MM.1S (cell line): ENCODE data around the gene AMZ1.

Experiments used
- DNase-seq: peaks from one replicate; pipeline ENCODE4 v3.0.0-alpha.2; 2015
- H2AFZ ChIP-seq: fragments of 300-600 bp; sonication (generic); 2 replicates; pipeline ENCODE4 v1.6.0; 2016; ENCODE audit warnings: antibody characterized with exemption, low read length
- H3F3A ChIP-seq: fragments of 300-600 bp; sonication (generic); 2 replicates; pipeline ENCODE4 v1.6.1; 2016; ENCODE audit warnings: mild to moderate bottlenecking, antibody characterized with exemption, low read length, moderate library complexity, mixed read lengths; ENCODE audit not compliant: insufficient read depth
- H3K27ac ChIP-seq: fragments of 300-600 bp; sonication (generic); 2 replicates; pipeline ENCODE4 v1.5.1; 2016; ENCODE audit warnings: mild to moderate bottlenecking, low read length
- H3K27me3 ChIP-seq: fragments of 300-600 bp; sonication (generic); replicated peaks from 2 replicates; pipeline ENCODE4 v1.6.0; 2016; ENCODE audit warnings: low read length; ENCODE audit not compliant: insufficient read depth
- H3K36me3 ChIP-seq: fragments of 300-600 bp; sonication (generic); replicated peaks from 2 replicates; pipeline ENCODE4 v1.6.1; 2016; ENCODE audit warnings: mild to moderate bottlenecking, low read length, mixed read lengths; ENCODE audit not compliant: insufficient read depth
- H3K4me1 ChIP-seq: fragments of 300-600 bp; sonication (generic); 2 replicates; pipeline ENCODE4 v1.6.1; 2016; ENCODE audit warnings: low read length, mixed read lengths
- H3K4me2 ChIP-seq: fragments of 300-600 bp; sonication (generic); 2 replicates; pipeline ENCODE4 v1.6.0; 2016; ENCODE audit warnings: low read depth, low read length
- H3K4me3 ChIP-seq: fragments of 300-600 bp; sonication (generic); 2 replicates; pipeline ENCODE4 v1.5.1; 2016; ENCODE audit warnings: low read length, mixed read lengths
- H3K79me2 ChIP-seq: fragments of 300-600 bp; sonication (generic); 2 replicates; pipeline ENCODE4 v1.6.1; 2016; ENCODE audit warnings: mixed run types, low read length, mixed read lengths
- H3K9ac ChIP-seq: fragments of 300-600 bp; sonication (generic); 2 replicates; pipeline ENCODE4 v1.6.1; 2016; ENCODE audit warnings: low read length, mixed read lengths
- H3K9me2 ChIP-seq: fragments of 300-600 bp; sonication (generic); replicated peaks from 2 replicates; pipeline ENCODE4 v1.6.1; 2016; ENCODE audit warnings: mild to moderate bottlenecking, low read length, mixed read lengths; ENCODE audit not compliant: insufficient read depth
- H3K9me3 ChIP-seq: fragments of 300-600 bp; sonication (generic); replicated peaks from 2 replicates; pipeline ENCODE4 v1.6.1; 2016; ENCODE audit warnings: mild to moderate bottlenecking, low read length, mixed read lengths; ENCODE audit not compliant: insufficient read depth
- H4K20me1 ChIP-seq: fragments of 300-600 bp; sonication (generic); 2 replicates; pipeline ENCODE4 v1.6.1; 2016; ENCODE audit warnings: mild to moderate bottlenecking, low read length, moderate library complexity, mixed read lengths; ENCODE audit not compliant: insufficient read depth
- EZH2 ChIP-seq: fragments of 300-600 bp; sonication (generic); optimal IDR thresholded peaks from 2 replicates; pipeline ENCODE3; 2017; ENCODE audit warnings: low read depth, mild to moderate bottlenecking, antibody characterized with exemption, low read length, mixed read lengths
- EZH2phosphoT487 ChIP-seq: fragments of 300-600 bp; sonication (generic); IDR thresholded peaks from 2 replicates; pipeline ENCODE4 v1.6.1; 2018; ENCODE audit warnings: antibody characterized with exemption, low read length
- TF ChIP-seq, protein P1 (sequence below): fragments of 300-600 bp; sonication (generic); IDR thresholded peaks from 2 replicates; pipeline ENCODE4 v1.5.1; 2016; ENCODE audit warnings: antibody characterized with exemption, low read length, mixed read lengths

The AMZ1 gene

DNA sequence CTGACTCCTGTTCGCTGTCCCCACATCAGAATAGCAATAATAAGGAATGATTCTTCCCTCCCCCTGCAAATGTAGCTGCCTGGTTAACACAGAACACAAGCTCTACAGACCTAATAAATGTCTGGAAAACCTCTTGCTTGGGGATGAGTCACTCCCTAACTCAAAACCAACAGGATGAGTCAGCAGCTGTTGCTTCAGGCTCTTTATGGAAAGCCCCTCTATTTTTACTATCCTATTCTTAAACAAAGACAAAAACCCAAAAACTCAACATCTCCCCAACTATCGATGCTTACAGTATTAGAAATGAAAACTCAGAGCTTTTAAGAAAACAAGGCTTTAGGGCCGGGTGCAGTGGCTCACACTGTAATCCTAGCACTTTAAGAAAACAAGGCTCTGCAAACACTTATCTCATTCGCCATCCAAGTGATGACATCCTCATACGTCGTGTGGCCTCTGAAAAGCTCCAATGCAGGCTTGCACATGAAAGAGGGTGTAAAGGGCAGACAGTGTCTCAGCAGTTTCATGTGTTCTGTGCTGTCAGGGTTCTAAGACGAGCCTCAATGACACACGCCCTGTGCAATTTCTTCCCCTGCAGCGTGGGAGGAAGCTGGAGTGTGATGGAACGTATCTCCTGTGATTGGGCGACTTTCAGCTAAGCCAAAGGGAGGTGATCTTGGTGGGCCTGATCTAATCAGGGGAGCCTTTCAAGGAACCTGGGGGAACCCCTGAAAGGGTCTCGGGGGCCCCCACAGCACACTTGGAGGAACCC lies 70.1 kb downstream of the AMZ1 start:
- H3K9ac ChIP-seq, result peak overlapping the region; percentile 67
- TF ChIP-seq EZH2phosphoT487 (no peak), EZH2 (no peak)
- TF ChIP-seq, protein P1, sequence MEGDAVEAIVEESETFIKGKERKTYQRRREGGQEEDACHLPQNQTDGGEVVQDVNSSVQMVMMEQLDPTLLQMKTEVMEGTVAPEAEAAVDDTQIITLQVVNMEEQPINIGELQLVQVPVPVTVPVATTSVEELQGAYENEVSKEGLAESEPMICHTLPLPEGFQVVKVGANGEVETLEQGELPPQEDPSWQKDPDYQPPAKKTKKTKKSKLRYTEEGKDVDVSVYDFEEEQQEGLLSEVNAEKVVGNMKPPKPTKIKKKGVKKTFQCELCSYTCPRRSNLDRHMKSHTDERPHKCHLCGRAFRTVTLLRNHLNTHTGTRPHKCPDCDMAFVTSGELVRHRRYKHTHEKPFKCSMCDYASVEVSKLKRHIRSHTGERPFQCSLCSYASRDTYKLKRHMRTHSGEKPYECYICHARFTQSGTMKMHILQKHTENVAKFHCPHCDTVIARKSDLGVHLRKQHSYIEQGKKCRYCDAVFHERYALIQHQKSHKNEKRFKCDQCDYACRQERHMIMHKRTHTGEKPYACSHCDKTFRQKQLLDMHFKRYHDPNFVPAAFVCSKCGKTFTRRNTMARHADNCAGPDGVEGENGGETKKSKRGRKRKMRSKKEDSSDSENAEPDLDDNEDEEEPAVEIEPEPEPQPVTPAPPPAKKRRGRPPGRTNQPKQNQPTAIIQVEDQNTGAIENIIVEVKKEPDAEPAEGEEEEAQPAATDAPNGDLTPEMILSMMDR, result no peak
- H3K4me2 ChIP-seq, result peak overlapping the region; percentile 82
- H3K27ac ChIP-seq, result peak overlapping the region; percentile 97
- H3K9me3 ChIP-seq, result no peaks in the 10 kb centered on the region
- no peaks in the 10 kb centered on the region for H4K20me1 ChIP-seq
- peaks cover 17% of the 10 kb centered on the region for H3K4me1 ChIP-seq
- no peaks in the 10 kb centered on the region for H3K79me2 ChIP-seq
- DNase-seq, result peak; percentile 89
- no peaks in the 10 kb centered on the region for H3K9me2 ChIP-seq
- no peaks in the 10 kb centered on the region for H3K27me3 ChIP-seq
- H2AFZ ChIP-seq, result peak overlapping the region; percentile 40
- peak overlapping the region; percentile 45 for H3K4me3 ChIP-seq
- no peaks in the 10 kb centered on the region for H3K36me3 ChIP-seq
- H3F3A ChIP-seq, result peaks cover 17% of the 10 kb centered on the region

DNA sequence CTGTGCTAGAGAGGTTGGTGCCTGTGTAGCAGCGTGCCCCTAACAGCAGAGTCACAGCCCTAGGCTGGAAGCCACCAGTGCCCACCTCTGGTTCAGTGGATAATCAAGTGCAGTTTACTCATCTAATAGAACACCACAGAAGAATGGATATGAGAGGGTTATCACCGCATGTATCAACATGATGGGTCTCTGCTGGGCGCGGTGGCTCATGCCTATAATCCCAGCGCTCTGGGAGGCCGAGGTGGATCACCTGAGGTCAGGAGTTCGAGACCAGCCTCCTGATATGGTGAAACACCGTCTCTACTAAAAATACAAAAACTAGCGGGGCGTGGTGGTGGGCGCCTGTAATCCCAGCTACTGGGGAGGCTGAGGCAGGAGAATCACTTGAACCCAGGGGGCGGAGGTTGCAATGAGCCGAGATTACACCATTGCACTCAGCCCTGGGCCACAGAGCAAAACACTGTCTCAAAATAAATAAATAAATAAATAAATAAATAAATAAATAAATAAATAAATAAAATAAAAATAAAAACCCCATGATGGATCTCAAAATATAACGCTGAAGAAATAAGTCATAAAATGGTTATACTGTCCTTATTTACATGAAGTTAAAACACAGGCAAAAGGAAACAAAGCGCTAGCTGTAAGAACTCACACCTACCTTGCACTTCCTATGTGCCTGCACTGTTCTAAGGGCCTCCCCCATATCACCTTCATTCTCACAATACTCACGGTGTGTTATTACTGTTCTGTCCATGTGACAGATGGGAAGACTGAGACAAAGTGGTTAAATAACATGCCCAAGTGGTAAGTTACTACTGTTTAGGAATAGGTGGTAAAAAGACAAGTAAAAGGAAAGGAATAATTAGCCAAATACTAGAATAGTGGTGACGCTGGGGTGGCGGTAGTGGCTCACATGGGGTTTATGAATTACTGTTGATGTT lies 70.9 kb downstream of the AMZ1 start:
- Histone ChIP-seq H2AFZ (peak overlapping the region; percentile 40; the same call in 1 of the 2 replicates), H3K9me3 (no peaks in the 10 kb centered on the region), H3K9ac (peak overlapping the region; percentile 67), H4K20me1 (no peaks in the 10 kb centered on the region), H3K4me3 (peak overlapping the region; percentile 45), H3K79me2 (no peaks in the 10 kb centered on the region), H3F3A (peaks cover 17% of the 10 kb centered on the region), H3K27ac (peak overlapping the region; percentile 97), H3K36me3 (no peaks in the 10 kb centered on the region), H3K9me2 (no peaks in the 10 kb centered on the region), H3K4me2 (peak overlapping the region; percentile 82), H3K4me1 (peaks cover 17% of the 10 kb centered on the region), H3K27me3 (no peaks in the 10 kb centered on the region)
- peak; percentile 6 for DNase-seq
- no peak for TF ChIP-seq EZH2
- TF ChIP-seq, protein P1, result no peak
- TF ChIP-seq EZH2phosphoT487, result no peak

DNA sequence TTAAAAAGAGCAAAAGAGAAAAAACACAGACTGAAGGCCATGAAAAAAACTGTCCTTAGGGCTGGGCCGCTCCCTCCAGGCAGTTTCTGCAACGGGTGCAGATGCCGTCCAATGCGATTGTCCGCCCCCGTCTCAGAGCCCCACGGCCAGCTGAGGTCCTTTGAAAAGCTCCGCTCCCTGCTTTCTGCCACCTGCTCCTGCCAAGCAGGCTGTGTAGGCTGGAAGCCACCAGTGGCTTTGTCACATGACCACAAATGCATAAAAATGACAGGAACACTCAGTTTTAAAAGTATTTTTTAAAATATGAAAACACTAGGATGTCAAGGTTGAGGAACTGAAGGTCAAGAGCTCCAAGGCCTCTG lies 71.7 kb downstream of the AMZ1 start:
- Histone ChIP-seq H3K9ac (no peak overlapping the region), H2AFZ (no peak overlapping the region), H3K9me3 (no peaks in the 10 kb centered on the region), H3K27me3 (no peaks in the 10 kb centered on the region), H3K4me2 (no peak overlapping the region), H3K4me1 (peaks cover 17% of the 10 kb centered on the region), H3K79me2 (no peaks in the 10 kb centered on the region), H3K27ac (no peak overlapping the region), H3K9me2 (no peaks in the 10 kb centered on the region), H3F3A (peaks cover 17% of the 10 kb centered on the region), H3K36me3 (no peaks in the 10 kb centered on the region), H4K20me1 (no peaks in the 10 kb centered on the region), H3K4me3 (no peak overlapping the region)
- no peak for DNase-seq
- TF ChIP-seq EZH2phosphoT487 (no peak), EZH2 (no peak)
